K562 (cell line): ENCODE results near the gene PEX6. TPM values are rescaled to one million over a fixed set of nuclear protein-coding genes. Genes with fewer than 3 reads are reported as not detected.

Source experiments
- BRD4 ChIP-seq: fragments of 200-600 bp; sonication (generic); IDR thresholded peaks from 2 replicates; pipeline ENCODE4 v1.6.1; 2017; ENCODE audit warnings: inconsistent platforms
- CAMTA2 ChIP-seq: fragments of 250-450 bp; sonication (Bioruptor Pico); conservative IDR thresholded peaks from 2 replicates; pipeline ENCODE4 v1.5.1; 2022
- CBX1 ChIP-seq: sonication (generic); IDR thresholded peaks from 2 replicates; pipeline ENCODE4 v1.6.1; 2016; ENCODE audit warnings: antibody characterized with exemption, low read depth, mild to moderate bottlenecking
- E2F3 ChIP-seq: fragments of 250-450 bp; sonication (Bioruptor Pico); IDR thresholded peaks from 2 replicates; pipeline ENCODE4 v1.4.0; 2020; ENCODE audit warnings: mild to moderate bottlenecking
- ELF2 ChIP-seq: fragments of 250-450 bp; sonication (Bioruptor Pico); IDR thresholded peaks from 2 replicates; pipeline ENCODE4 v1.5.0; 2021; ENCODE audit warnings: mild to moderate bottlenecking
- FOS ChIP-seq: IDR thresholded peaks from 3 replicates; pipeline ENCODE4 v1.6.1; 2011; ENCODE audit not compliant: insufficient read length; ENCODE audit errors: extremely low read depth
- HDAC1 ChIP-seq, 2 experiments: fragments of 450-650 bp; IDR thresholded peaks; 2 replicates each; pipeline ENCODE4 v1.6.1; 2016 to 2017; ENCODE audit warnings: inconsistent platforms in 1 of 2, mild to moderate bottlenecking in 1 of 2, moderate library complexity in 1 of 2
- JUND ChIP-seq, 2 experiments: IDR thresholded peaks; 2 replicates in 1 of 2; 3 replicates in 1 of 2; pipeline ENCODE4 v1.6.1; 2011; ENCODE audit warnings: borderline replicate concordance in 2 of 2, low read depth in 2 of 2, low read length in 2 of 2, improper control_type of control experiment in 1 of 2, missing biosample characterization in 1 of 2, missing genetic modification characterization in 1 of 2, missing genetic modification reagents in 1 of 2
- L3MBTL2 ChIP-seq: fragments of 450-650 bp; IDR thresholded peaks from 2 replicates; pipeline ENCODE4 v1.6.1; 2016; ENCODE audit warnings: mild to moderate bottlenecking, moderate library complexity
- MXI1 ChIP-seq: IDR thresholded peaks from 2 replicates; pipeline ENCODE4 v1.6.1; 2011; ENCODE audit warnings: low read depth, mild to moderate bottlenecking, improper control_type of control experiment, low read length
- NFXL1 ChIP-seq: fragments of 450-650 bp; formaldehyde crosslinking; IDR thresholded peaks from 2 replicates; pipeline ENCODE4 v1.4.0; 2021; ENCODE audit warnings: mild to moderate bottlenecking
- NR2C1 ChIP-seq, 2 experiments: fragments of 450-650 bp; IDR thresholded peaks; 2 replicates each; pipeline ENCODE4 v1.6.1; 2017; ENCODE audit warnings: mild to moderate bottlenecking in 2 of 2, antibody characterized with exemption in 1 of 2, inconsistent platforms in 1 of 2, missing compliant biosample characterization in 1 of 2, missing genetic modification characterization in 1 of 2
- PHF20 ChIP-seq: fragments of 450-650 bp; IDR thresholded peaks from 2 replicates; pipeline ENCODE4 v1.6.1; 2018; ENCODE audit not compliant: partially characterized antibody
- POLR2A ChIP-seq: fragments of 450-650 bp; conservative IDR thresholded peaks from 2 replicates; pipeline ENCODE4 v1.6.1; 2016
- POLR2B ChIP-seq: fragments of 450-650 bp; IDR thresholded peaks from 2 replicates; pipeline ENCODE4 v1.6.1; 2018; ENCODE audit warnings: low read depth; ENCODE audit not compliant: partially characterized antibody
- POLR2H ChIP-seq: IDR thresholded peaks from 2 replicates; pipeline ENCODE4 v1.6.1; 2016; ENCODE audit warnings: missing genetic modification characterization, low read depth, mild to moderate bottlenecking, control low read depth, missing compliant biosample characterization, moderate library complexity
- RAD51 ChIP-seq: fragments of 450-650 bp; IDR thresholded peaks from 2 replicates; pipeline ENCODE4 v1.7.1; 2016; ENCODE audit warnings: low read depth, mild to moderate bottlenecking, borderline replicate concordance
- SIN3B ChIP-seq: fragments of 450-650 bp; IDR thresholded peaks from 2 replicates; pipeline ENCODE4 v1.6.1; 2017; ENCODE audit warnings: low read depth, mild to moderate bottlenecking, moderate library complexity
- TCF3 ChIP-seq: sonication (generic); formaldehyde crosslinking; IDR thresholded peaks from 2 replicates; pipeline ENCODE4 v1.4.0; 2020; ENCODE audit warnings: mild to moderate bottlenecking, missing genetic modification reagents
- YY1 ChIP-seq, 3 experiments: IDR thresholded peaks; 2 replicates each; pipeline ENCODE4 v1.6.1; 2011; ENCODE audit warnings: low read length in 2 of 3, mild to moderate bottlenecking in 2 of 3, moderate library complexity in 2 of 3, borderline replicate concordance in 1 of 3, control low read depth in 1 of 3, low read depth in 1 of 3; ENCODE audit not compliant: insufficient read depth in 3 of 3, insufficient replicate concordance in 2 of 3, control insufficient read depth in 1 of 3, insufficient read length in 1 of 3; ENCODE audit errors: extremely low read depth in 1 of 3
- ZNF316 ChIP-seq: fragments of 450-650 bp; IDR thresholded peaks from 2 replicates; pipeline ENCODE4 v1.6.1; 2016
- ZNF668 ChIP-seq: fragments of 250-450 bp; sonication (Bioruptor Pico); IDR thresholded peaks from 2 replicates; pipeline ENCODE4 v1.8.0; 2022; ENCODE audit warnings: mild to moderate bottlenecking, inconsistent platforms
- polyA plus RNA-seq, 8 experiments: library from polyadenylated mRNA; depleted of rRNA in 4 of 8; stranded (reverse) in 5 of 8; unstranded in 3 of 8; fragments of >200 nt; fragmentation: Nextera tagmentation in 2 of 8; fragmentation: Illumina TruSeq in 1 of 8; extraction: Ambion mirVana in 2 of 8; extraction: Trizol in 1 of 8; gene quantifications; 2 replicates each; pipeline versions ENCODE4 v1.2.1 to v1.2.3, GENCODE V29; 2011 to 2014; ENCODE audit warnings: inconsistent platforms in 1 of 8, missing spikeins in 1 of 8
- total RNA-seq, 7 experiments: library from RNA; depleted of rRNA in 6 of 7; stranded (reverse); fragments of >200 nt in 6 of 7; fragmentation: Illumina TruSeq in 2 of 7; extraction: Trizol in 2 of 7; gene quantifications; 2 replicates each; pipeline versions ENCODE4 v1.2.1 to v1.2.3, GENCODE V29; 2011 to 2021; ENCODE audit warnings: low replicate concordance in 1 of 7
- TF ChIP-seq, protein P1 (sequence below): sonication (generic); formaldehyde crosslinking; IDR thresholded peaks from 2 replicates; pipeline ENCODE4 v1.9.0; 2022; ENCODE audit warnings: mild to moderate bottlenecking, missing genetic modification reagents
- TF ChIP-seq, protein P2 (sequence below): fragments of 450-650 bp; IDR thresholded peaks from 2 replicates; pipeline ENCODE4 v1.6.1; 2016; ENCODE audit warnings: borderline replicate concordance
- TF ChIP-seq, protein P3 (sequence below): sonication (generic); formaldehyde crosslinking; IDR thresholded peaks from 2 replicates; pipeline ENCODE4 v1.9.0; 2022; ENCODE audit warnings: mild to moderate bottlenecking, missing genetic modification reagents
- TF ChIP-seq, protein P4 (sequence below): sonication (generic); formaldehyde crosslinking; IDR thresholded peaks from 2 replicates; pipeline ENCODE4 v1.5.0; 2020; ENCODE audit warnings: missing genetic modification reagents

The PEX6 gene
- total and polyA plus RNA-seq, 9 of the 15 experiments (the other 6 are each of a cell fraction or from before 2014, with no cell fraction given) = 0.17 to 20.8 (median 6.9) TPM

DNA sequence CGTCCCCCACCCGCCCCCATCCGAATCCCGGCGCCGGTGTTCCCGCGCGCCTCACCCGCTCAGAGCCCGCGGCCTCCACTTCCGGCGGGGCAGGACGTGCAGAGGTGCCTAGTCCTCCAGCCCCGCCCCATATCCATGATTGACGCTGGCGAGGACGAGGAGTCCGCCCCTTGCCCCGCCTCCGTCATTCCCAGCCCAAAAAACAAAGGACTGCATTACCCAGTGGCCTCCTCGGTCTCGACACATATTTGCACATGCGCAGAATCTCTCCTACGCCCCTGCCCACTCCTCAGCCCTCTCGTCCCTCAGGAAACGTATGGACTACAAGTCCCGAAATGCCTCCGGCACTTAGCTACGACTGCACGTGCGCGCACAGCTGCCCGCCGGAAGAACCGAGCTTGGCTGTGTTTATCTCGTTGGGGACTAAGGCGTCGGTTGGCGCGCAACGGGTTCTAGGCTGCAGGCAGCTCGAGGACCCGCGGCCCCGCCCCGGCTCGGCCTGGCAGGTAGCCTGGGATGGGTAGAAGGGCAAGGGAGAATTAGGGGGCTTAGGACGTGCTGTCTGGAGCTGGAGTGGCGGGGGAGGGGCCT lies 35.0 kb upstream of the PEX6 start, which contains the start of the genes KLHDC3 and MEA1 (continued):
- TF ChIP-seq YY1 (IDR thresholded peaks at IDR 0.05; ENCODE audit: borderline replicate concordance in 1 of 3, control insufficient read depth in 1 of 3, extremely low read depth in 1 of 3, insufficient read depth in 3 of 3, insufficient read length in 1 of 3, insufficient replicate concordance in 2 of 3, low read depth in 1 of 3, low read length in 2 of 3) (peak in 1 of 3 experiments; percentile 43), ELF2 (CRISPR knock-in tag) (no peak), POLR2H (tag) (peak; percentile 88), BRD4 (no peak), L3MBTL2 (peak; percentile 74), POLR2B (peak; percentile 24), HDAC1 (IDR thresholded peaks at IDR 0.05) (peak in 1 of 2 experiments; percentile 98; a peak in 2 of 4 replicates), SIN3B (0 out of 2 replicates have a peak, but pooled peaks have one; percentile 25), NR2C1 (IDR thresholded peaks at IDR 0.05) (no peak), NR2C1 (tag; IDR thresholded peaks at IDR 0.05) (peak; percentile 62; the same call in 1 of the 2 replicates), JUND (IDR thresholded peaks at IDR 0.05; ENCODE audit: borderline replicate concordance, low read depth, low read length) (peak; percentile 72), JUND (tag; IDR thresholded peaks at IDR 0.05; ENCODE audit: borderline replicate concordance, low read depth, low read length) (peak; percentile 58; the same call in 1 of the 3 replicates), ZNF316 (peak; percentile 36; the same call in 1 of the 2 replicates), MXI1 (peak; percentile 96), NFXL1 (CRISPR knock-in tag) (no peak), CAMTA2 (CRISPR knock-in tag) (no peak), PHF20 (peak; percentile 24), E2F3 (CRISPR knock-in tag) (peak; percentile 71; the same call in 1 of the 2 replicates), FOS (no peak), RAD51 (peak; percentile 66; the same call in 1 of the 2 replicates), CBX1 (no peak; the same call in 1 of the 2 replicates), POLR2A (peak; percentile 71), ZNF668 (CRISPR knock-in tag) (no peak), TCF3 (CRISPR knock-in tag) (0 out of 2 replicates have a peak, but pooled peaks have one; percentile 33)
- TF ChIP-seq, protein P1, sequence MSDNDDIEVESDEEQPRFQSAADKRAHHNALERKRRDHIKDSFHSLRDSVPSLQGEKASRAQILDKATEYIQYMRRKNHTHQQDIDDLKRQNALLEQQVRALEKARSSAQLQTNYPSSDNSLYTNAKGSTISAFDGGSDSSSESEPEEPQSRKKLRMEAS = peak; percentile 99
- TF ChIP-seq, protein P2, sequence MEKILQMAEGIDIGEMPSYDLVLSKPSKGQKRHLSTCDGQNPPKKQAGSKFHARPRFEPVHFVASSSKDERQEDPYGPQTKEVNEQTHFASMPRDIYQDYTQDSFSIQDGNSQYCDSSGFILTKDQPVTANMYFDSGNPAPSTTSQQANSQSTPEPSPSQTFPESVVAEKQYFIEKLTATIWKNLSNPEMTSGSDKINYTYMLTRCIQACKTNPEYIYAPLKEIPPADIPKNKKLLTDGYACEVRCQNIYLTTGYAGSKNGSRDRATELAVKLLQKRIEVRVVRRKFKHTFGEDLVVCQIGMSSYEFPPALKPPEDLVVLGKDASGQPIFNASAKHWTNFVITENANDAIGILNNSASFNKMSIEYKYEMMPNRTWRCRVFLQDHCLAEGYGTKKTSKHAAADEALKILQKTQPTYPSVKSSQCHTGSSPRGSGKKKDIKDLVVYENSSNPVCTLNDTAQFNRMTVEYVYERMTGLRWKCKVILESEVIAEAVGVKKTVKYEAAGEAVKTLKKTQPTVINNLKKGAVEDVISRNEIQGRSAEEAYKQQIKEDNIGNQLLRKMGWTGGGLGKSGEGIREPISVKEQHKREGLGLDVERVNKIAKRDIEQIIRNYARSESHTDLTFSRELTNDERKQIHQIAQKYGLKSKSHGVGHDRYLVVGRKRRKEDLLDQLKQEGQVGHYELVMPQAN = peak; percentile 98
- TF ChIP-seq, protein P3, sequence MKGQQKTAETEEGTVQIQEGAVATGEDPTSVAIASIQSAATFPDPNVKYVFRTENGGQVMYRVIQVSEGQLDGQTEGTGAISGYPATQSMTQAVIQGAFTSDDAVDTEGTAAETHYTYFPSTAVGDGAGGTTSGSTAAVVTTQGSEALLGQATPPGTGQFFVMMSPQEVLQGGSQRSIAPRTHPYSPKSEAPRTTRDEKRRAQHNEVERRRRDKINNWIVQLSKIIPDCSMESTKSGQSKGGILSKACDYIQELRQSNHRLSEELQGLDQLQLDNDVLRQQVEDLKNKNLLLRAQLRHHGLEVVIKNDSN (CRISPR knock-in tag) = peak; percentile 95
- TF ChIP-seq, protein P4, sequence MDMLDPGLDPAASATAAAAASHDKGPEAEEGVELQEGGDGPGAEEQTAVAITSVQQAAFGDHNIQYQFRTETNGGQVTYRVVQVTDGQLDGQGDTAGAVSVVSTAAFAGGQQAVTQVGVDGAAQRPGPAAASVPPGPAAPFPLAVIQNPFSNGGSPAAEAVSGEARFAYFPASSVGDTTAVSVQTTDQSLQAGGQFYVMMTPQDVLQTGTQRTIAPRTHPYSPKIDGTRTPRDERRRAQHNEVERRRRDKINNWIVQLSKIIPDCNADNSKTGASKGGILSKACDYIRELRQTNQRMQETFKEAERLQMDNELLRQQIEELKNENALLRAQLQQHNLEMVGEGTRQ (CRISPR knock-in tag) = peak; percentile 83
